ENCODE results near the gene RALY. TPM values are rescaled to one million over a fixed set of nuclear protein-coding genes. Genes with fewer than 3 reads are reported as not detected.

RALY gene
- total RNA-seq, 2 experiments from 2014 or later: 208 to 229 TPM

DNA sequence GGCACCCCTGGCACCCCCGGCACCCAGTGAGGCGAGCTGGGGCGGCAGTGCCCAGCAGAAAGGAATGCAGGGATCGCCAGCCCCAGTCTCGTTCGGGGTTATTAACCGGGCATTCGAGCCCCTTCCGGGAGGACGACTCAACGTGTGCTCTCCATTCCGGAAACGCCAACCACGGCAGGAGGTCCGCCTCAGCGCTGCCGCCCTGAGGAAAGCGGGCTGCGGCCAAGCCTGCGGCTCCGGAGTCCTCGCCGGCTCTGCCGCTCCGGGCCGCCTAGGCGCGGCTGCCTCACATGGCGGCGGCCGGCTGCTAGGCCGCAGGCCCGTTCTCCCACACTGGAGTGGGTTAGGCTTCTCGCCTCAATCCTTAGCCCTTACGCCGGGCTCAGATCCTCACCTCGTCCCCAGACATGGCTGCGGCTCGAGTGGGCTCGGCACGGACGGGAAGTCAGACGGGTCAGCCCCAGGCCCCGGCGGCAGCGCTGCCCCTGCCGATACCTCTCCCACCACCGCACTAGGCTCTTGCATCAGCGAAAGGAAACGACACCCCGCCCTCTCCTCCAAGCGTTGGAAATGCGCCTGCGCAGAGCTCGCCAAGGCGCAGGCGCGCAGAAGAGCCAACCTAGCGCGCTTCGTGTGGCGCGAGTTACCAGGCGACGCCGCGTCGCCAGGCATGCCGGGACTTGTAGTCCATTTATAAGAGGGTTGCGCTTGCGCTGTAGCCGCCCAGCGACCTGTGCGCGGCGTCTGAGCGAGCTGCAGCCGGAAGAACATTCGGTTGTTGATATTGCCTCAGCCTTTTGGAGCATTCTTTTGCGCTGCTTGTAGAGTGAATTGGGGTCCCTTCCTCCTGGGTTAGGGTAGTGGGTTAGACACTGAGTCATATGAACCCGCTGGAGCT, 118.2 kb downstream of the RALY start, which contains the start of gene EIF2S2:
EIF2S2 (minus strand) TSS at position 542 of the 898 bp plus-strand sequence; CDS start at position 409, 133 bp downstream.
- ChIA-PET CTCF (interaction anchor here (0.5 to 2.0 kb wide), 9 partner anchors 9 to 1729 kb away, joined by 3 to 6 read pairs (median 3); no protein-coding TSS in a partner anchor), POLR2A (interaction anchor here (0.5 to 1.0 kb wide), 6 partner anchors 10 to 303 kb away, joined by 3 to 6 read pairs (median 3); partner anchors contain the start of genes CHMP4B and RALY)
- H3K27ac Mint-ChIP-seq: peak within 1 kb of the TSS; percentile 99
- no peaks in the 10 kb centered on the region for H3K9me3 Mint-ChIP-seq
- no peaks in the 10 kb centered on the region for H3K27me3 Mint-ChIP-seq
- H3K4me3 Mint-ChIP-seq: peak within 1 kb of the TSS; percentile 86
- peaks cover 39% of the 10 kb centered on the region for H3K4me1 Mint-ChIP-seq
- peaks cover 38% of the 10 kb centered on the region for H3K36me3 Mint-ChIP-seq (ENCODE audit: low read depth)
- DNase-seq: peak; percentile 97

DNA sequence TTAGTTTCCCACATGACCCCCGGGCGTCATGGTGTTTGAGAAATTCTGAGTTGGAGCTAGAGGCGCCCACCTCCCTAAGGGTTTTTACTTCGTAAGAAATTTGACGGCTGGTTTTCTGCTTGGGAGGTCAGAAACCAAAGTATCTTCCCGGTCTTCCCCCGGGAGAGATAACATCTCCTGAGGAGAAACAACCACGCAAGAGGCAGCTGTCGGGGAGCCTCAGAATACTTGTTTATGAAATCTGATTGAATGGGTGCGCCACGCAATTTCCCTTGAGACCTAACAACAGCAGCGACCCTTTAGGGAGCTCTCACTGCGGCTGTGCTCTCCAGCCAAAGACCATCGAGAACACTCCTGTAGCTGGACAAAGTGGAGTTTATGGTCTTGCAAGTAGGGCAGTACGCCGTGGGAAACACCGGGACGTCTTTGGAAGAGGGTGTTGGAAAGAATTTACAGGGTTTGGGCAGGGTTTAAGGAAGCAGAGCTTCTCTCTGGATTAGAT, 118.9 kb downstream of the RALY start:
- Mint-ChIP-seq H3K27me3 (peaks cover 3% of the 10 kb centered on the region), H3K36me3 (ENCODE audit: low read depth) (peaks cover 32% of the 10 kb centered on the region), H3K4me1 (peaks cover 33% of the 10 kb centered on the region), H3K9me3 (no peaks in the 10 kb centered on the region), H3K27ac (peak overlapping the region; percentile 99), H3K4me3 (peak overlapping the region; percentile 86)
- CTCF ChIA-PET: interaction anchor here (0.6 to 2.0 kb wide), 7 partner anchors 9 to 312 kb away, joined by 3 to 6 read pairs (median 4); no protein-coding TSS in a partner anchor
- DNase-seq: no peak
- POLR2A ChIA-PET: interaction anchor here (0.7 to 1.0 kb wide), 3 partner anchors 10 to 302 kb away, joined by 3 read pairs; partner anchors contain the start of gene CHMP4B

DNA sequence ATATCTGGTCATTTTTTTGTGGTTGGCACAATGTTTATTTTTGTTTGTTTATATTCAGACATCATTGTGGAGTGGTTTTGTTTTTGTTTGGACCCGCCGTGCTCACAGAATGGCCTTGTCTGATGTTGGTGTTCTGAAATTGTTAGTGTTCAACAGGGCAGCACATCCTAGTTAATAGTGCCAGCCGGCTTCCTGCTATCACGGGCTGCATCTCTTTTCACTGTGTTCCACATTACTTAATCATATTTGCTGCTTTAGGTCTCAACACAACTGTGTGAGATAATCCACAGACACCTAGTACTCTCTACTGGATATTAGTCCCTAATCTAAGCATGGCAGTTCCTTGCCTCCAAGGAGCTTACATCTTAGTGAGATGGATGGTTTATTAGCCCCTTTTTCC, 121.1 kb downstream of the RALY start:
- no peak overlapping the region for H3K27ac Mint-ChIP-seq
- peaks cover 12% of the 10 kb centered on the region for H3K27me3 Mint-ChIP-seq
- POLR2A ChIA-PET: no interaction called here
- DNase-seq: no peak
- H3K36me3 Mint-ChIP-seq (ENCODE audit: low read depth): peaks cover 15% of the 10 kb centered on the region
- H3K4me1 Mint-ChIP-seq: peaks cover 12% of the 10 kb centered on the region
- no peaks in the 10 kb centered on the region for H3K9me3 Mint-ChIP-seq
- CTCF ChIA-PET: interaction anchor here (0.9 kb wide), 1 partner anchor 182 kb away, joined by 3 read pairs; no protein-coding TSS in a partner anchor
- no peak overlapping the region for H3K4me3 Mint-ChIP-seq

DNA sequence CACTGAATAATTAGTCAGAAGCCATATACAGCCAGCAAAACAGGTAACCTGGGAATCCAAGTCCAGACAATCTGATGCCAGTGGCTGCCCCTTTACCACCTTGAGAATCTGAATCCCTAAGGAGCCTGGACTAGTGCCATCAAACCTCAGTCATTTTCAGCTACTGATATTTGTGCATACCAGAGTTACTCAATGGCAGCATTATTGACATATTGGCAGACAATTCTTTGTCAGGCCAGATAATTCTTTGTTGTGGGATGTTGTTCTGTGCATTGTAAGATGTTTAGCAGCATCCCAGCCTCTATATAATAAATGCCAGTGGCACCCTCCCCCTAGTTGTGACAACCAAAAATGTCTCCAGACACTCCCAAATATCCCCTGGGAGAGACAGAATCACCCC, 121.5 kb downstream of the RALY start:
- POLR2A ChIA-PET: interaction anchor here (0.6 kb wide), 1 partner anchor 159 kb away, joined by 11 read pairs; no protein-coding TSS in a partner anchor
- H3K36me3 Mint-ChIP-seq (ENCODE audit: low read depth): peaks cover 12% of the 10 kb centered on the region
- no peaks in the 10 kb centered on the region for H3K9me3 Mint-ChIP-seq
- peaks cover 10% of the 10 kb centered on the region for H3K4me1 Mint-ChIP-seq
- H3K27me3 Mint-ChIP-seq: peaks cover 12% of the 10 kb centered on the region
- CTCF ChIA-PET: no interaction called here
- no peak overlapping the region for H3K4me3 Mint-ChIP-seq
- no peak for DNase-seq
- no peak overlapping the region for H3K27ac Mint-ChIP-seq

DNA sequence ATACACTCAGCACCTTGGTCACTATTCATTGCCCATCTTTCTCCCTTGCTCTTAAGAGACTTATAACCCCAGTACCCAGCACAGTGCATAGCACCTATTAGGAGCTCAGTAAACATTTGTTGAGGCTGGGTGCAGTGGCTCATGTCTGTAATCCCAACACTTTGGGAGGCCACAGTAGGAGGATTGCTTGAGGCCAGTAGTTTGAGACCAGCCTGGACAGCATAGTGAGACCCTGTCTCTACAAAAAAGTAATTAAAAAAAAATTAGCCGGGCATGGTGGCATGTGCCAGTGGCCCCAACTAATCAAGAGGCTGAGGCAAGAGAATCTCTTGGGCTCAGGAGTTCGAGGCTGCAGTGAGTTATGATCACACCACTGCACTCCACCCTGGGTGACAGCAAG, 126.5 kb downstream of the RALY start:
- POLR2A ChIA-PET: no interaction called here
- H3K4me3 Mint-ChIP-seq: no peak overlapping the region
- no peaks in the 10 kb centered on the region for H3K36me3 Mint-ChIP-seq (ENCODE audit: low read depth)
- DNase-seq: no peak
- H3K4me1 Mint-ChIP-seq: peaks cover 16% of the 10 kb centered on the region
- peaks cover 12% of the 10 kb centered on the region for H3K27me3 Mint-ChIP-seq
- H3K27ac Mint-ChIP-seq: no peak overlapping the region
- CTCF ChIA-PET: no interaction called here
- no peaks in the 10 kb centered on the region for H3K9me3 Mint-ChIP-seq

DNA sequence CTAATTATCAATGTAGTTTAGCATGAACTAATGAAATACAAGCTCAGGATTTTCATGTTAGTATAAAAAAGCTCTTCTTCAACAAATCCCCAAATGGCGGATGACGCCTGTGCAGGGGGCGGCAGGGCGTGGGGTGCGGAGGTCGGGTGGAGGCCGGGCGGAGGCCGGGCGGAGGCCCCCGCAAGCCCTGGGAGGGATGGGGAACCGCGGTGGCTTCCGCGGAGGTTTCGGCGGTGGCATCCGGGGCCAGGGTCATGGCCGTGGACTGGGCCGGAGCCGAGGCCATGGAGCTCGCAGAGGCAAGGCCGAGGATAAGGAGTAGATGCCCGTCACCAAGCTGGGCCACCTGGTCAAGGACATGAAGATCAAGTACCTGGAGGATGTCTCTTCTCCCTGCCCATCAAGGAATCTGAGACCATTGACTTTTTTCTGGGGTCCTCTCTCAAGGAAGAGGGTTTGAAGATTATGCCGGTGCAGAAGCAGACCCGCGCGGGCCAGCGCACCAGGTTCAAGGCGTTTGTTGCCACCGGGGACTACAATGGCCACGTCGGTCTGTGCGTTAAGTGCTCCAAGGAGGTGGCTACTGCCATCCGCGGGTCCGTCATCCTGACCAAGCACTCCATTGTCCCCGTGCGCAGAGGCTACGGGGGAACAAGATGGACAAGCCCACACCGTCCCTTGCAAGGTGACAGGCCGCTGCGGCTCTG, 128.7 kb downstream of the RALY start:
- no peak overlapping the region for H3K4me3 Mint-ChIP-seq
- POLR2A ChIA-PET: no interaction called here
- CTCF ChIA-PET: interaction anchor here (0.5 to 1.4 kb wide), 2 partner anchors 14 to 20 kb away, joined by 3 to 7 read pairs; no protein-coding TSS in a partner anchor

DNA sequence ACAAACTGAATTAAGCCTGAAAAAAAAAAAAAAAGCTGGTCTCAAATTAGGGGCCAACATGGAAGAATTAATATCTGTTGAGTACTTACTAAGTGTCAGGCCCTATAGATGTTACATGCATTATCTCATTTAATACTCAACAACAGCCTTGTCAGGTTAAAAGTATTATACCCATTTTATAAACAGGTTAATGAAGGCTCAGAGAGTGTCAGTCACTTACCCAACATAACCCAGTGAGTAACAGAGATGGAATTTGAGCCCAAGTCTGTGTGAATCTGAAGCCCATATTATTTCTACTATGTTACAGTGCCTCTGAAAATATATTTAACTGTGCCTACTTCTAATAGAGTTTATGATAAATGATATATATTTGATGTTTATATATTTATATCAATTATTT, 129.6 kb downstream of the RALY start:
- no peak for DNase-seq
- no peaks in the 10 kb centered on the region for H3K9me3 Mint-ChIP-seq
- ChIA-PET POLR2A (no interaction called here), CTCF (interaction anchor here (0.7 kb wide), 1 partner anchor 513 kb away, joined by 3 read pairs; no protein-coding TSS in a partner anchor)
- no peak overlapping the region for H3K27ac Mint-ChIP-seq
- no peaks in the 10 kb centered on the region for H3K36me3 Mint-ChIP-seq (ENCODE audit: low read depth)
- H3K4me3 Mint-ChIP-seq: no peak overlapping the region
- peaks cover 20% of the 10 kb centered on the region for H3K27me3 Mint-ChIP-seq
- H3K4me1 Mint-ChIP-seq: peaks cover 16% of the 10 kb centered on the region

More for the DNA sequence above, 128.7 kb downstream of the RALY start:
- DNase-seq: no peak
- no peak overlapping the region for H3K27ac Mint-ChIP-seq
- H3K4me1 Mint-ChIP-seq: peaks cover 16% of the 10 kb centered on the region
- no peaks in the 10 kb centered on the region for H3K36me3 Mint-ChIP-seq (ENCODE audit: low read depth)
- H3K27me3 Mint-ChIP-seq: peaks cover 17% of the 10 kb centered on the region
- no peaks in the 10 kb centered on the region for H3K9me3 Mint-ChIP-seq

DNA sequence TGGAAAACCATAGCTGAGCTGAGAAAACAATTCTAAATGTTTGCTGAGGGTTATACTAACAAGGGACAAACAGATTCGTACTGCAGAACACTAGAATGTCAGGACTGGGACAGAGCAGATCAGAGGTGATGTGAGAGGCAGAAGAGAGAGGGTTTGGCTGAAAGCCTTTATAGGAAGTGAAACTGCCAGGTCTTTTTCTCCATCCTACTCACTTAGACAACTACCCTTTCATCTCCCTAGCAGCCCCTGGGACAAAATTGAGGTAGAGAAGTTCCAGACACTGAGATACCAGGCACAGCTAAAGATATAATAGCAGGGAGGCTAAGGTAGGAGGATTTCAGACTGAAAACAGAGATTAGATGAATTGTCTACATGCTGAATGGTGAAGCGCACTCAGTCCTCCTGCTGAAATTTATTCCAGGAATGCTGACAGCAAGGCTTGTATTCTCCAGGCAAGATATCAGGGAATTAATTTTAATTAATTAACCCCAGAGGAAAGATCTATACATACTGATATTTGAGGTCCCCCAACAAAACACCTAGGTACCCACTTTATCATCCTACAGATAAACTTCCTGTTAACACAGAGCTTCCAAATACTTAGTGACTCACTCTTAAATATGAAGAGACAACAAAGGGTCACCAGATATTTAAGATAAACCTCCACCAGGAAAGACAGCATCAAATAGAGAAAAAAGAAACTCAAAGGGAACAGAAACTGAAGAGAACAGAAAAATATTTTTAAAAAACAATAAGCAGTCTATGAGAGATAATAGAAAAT, 130.9 kb downstream of the RALY start:
- Mint-ChIP-seq H3K4me1 (peaks cover 23% of the 10 kb centered on the region), H3K27ac (no peak overlapping the region), H3K4me3 (no peak overlapping the region), H3K9me3 (no peaks in the 10 kb centered on the region), H3K36me3 (ENCODE audit: low read depth) (no peaks in the 10 kb centered on the region), H3K27me3 (peaks cover 13% of the 10 kb centered on the region)
- no peak for DNase-seq
- ChIA-PET POLR2A (interaction anchor here (1.0 kb wide), 1 partner anchor 12 kb away, joined by 3 read pairs; no protein-coding TSS in a partner anchor), CTCF (interaction anchor here (0.6 to 1.2 kb wide), 3 partner anchors 12 to 279 kb away, joined by 3 to 6 read pairs (median 4); no protein-coding TSS in a partner anchor)

DNA sequence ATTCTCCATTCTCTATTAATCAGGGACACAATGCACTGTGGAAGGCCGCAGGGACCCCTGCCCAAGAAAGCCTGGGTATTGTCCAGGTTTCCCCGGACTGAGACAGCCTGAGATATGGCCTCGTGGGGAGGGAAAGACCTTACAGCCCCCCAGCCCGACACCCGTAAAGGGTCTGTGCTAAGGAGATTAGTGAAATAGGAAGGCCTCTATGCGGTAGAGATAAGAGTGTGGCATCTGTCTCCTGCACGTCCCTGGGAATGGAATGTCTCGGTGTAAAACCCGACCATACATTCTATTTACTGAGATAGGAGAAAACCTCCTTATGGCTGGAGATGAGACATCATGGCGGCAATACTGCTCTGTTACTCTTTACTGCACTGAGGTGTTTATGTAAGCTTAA, 134.1 kb downstream of the RALY start:
- ChIA-PET POLR2A (no interaction called here), CTCF (no interaction called here)
- Mint-ChIP-seq H3K27me3 (peaks cover 24% of the 10 kb centered on the region), H3K27ac (no peak overlapping the region), H3K36me3 (ENCODE audit: low read depth) (no peaks in the 10 kb centered on the region), H3K9me3 (no peaks in the 10 kb centered on the region), H3K4me3 (no peak overlapping the region), H3K4me1 (peaks cover 19% of the 10 kb centered on the region)
- DNase-seq: no peak

DNA sequence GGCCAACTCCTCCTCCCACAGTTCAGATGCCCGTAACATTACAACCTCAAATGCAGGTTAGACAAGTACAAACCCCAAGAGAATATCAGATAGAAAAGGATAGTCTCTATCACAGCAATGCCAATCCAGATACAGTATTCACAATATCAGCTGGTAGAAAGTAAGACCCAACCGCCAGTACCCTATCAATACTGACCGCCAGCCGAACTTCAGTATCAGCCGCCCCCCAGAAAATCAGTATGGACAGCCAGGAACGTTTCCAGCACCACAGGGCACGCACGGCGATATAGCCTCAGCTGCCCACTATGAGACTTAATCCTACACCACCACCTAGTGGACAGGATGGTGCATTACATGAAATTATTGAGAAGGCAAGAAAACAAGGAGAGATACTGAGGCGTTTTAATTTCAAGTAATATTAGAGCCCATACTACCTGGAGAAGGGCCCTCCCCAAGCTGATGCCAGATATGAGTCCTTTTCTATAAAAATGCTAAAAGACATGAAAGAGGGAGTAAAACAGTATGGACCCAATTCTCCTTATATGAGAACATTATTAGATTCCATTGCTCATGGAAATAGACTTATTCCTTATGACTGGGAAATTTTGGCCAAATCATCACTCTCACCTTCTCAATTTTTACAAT, 135.9 kb downstream of the RALY start:
- ChIA-PET CTCF (interaction anchor here (0.9 to 1.8 kb wide), 10 partner anchors 12 to 338 kb away, joined by 3 to 6 read pairs (median 3); partner anchors contain the start of gene EIF2S2), POLR2A (no interaction called here)
- Mint-ChIP-seq H3K9me3 (no peaks in the 10 kb centered on the region), H3K36me3 (ENCODE audit: low read depth) (no peaks in the 10 kb centered on the region), H3K4me3 (no peak overlapping the region), H3K27ac (no peak overlapping the region), H3K27me3 (peaks cover 24% of the 10 kb centered on the region), H3K4me1 (peaks cover 12% of the 10 kb centered on the region)
- peak; percentile 74 for DNase-seq

DNA sequence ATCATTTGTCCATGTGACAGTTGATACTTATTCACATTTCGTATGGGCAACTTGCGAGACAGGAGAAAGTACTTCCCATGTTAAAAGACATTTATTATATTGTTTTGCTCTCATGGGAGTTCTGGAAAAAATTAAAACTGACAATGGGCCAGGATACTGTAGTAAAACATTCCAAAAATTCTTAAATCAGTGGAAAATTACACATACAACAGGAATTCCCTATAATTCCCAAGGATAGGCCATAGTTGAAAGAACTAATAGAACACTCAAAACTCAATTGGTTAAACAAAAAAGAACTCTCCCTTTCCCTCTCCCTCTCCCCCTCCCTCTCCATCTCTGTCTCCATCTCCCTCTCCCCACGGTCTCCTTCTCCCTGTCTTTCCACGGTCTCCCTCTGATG, 137.8 kb downstream of the RALY start:
- peaks cover 20% of the 10 kb centered on the region for H3K27me3 Mint-ChIP-seq
- no peaks in the 10 kb centered on the region for H3K9me3 Mint-ChIP-seq
- POLR2A ChIA-PET: no interaction called here
- no peak overlapping the region for H3K27ac Mint-ChIP-seq
- H3K36me3 Mint-ChIP-seq (ENCODE audit: low read depth): no peaks in the 10 kb centered on the region
- CTCF ChIA-PET: interaction anchor here (1.7 kb wide), 1 partner anchor 23 kb away, joined by 3 read pairs; no protein-coding TSS in a partner anchor
- H3K4me3 Mint-ChIP-seq: no peak overlapping the region
- no peak for DNase-seq
- peaks cover 8% of the 10 kb centered on the region for H3K4me1 Mint-ChIP-seq

All from activated CD4-positive, alpha-beta T cell treated with anti-CD3 and anti-CD28 coated beads, Interleukin-2, amount 10 ng/mL, durations not matched to agents 7 days and 5 days (primary cell).